PFSK-1 (cell line): ENCODE measurements around the gene SRPK2.

Experiments used
- FOXP2 ChIP-seq: optimal IDR thresholded peaks from 2 replicates; pipeline ENCODE3; 2011; ENCODE audit warnings: borderline replicate concordance, control low read depth, inconsistent platforms; ENCODE audit not compliant: insufficient read depth; ENCODE audit errors: extremely low read length, extremely low read depth
- POLR2AphosphoS5 ChIP-seq: IDR thresholded peaks from 2 replicates; pipeline ENCODE4 v1.6.1; 2012; ENCODE audit warnings: low read depth, mild to moderate bottlenecking, control low read depth, low read length, moderate library complexity
- SIN3A ChIP-seq: IDR thresholded peaks from 2 replicates; pipeline ENCODE4 v1.6.1; 2012; ENCODE audit warnings: mild to moderate bottlenecking, low read length, moderate library complexity, borderline replicate concordance; ENCODE audit not compliant: insufficient read depth
- TAF1 ChIP-seq: IDR thresholded peaks from 2 replicates; pipeline ENCODE4 v1.6.1; 2012; ENCODE audit warnings: low read length, control low read depth, borderline replicate concordance; ENCODE audit not compliant: insufficient read depth
- TF ChIP-seq, protein P1 (sequence below), 2 experiments: IDR thresholded peaks; 2 replicates each; pipeline versions ENCODE4 v1.6.1 to v1.8.0; 2011 to 2012; ENCODE audit warnings: low read depth in 2 of 2, low read length in 2 of 2, control low read depth in 1 of 2, inconsistent platforms in 1 of 2, mild to moderate bottlenecking in 1 of 2, moderate library complexity in 1 of 2; ENCODE audit not compliant: insufficient read depth in 1 of 2

SRPK2 gene

DNA sequence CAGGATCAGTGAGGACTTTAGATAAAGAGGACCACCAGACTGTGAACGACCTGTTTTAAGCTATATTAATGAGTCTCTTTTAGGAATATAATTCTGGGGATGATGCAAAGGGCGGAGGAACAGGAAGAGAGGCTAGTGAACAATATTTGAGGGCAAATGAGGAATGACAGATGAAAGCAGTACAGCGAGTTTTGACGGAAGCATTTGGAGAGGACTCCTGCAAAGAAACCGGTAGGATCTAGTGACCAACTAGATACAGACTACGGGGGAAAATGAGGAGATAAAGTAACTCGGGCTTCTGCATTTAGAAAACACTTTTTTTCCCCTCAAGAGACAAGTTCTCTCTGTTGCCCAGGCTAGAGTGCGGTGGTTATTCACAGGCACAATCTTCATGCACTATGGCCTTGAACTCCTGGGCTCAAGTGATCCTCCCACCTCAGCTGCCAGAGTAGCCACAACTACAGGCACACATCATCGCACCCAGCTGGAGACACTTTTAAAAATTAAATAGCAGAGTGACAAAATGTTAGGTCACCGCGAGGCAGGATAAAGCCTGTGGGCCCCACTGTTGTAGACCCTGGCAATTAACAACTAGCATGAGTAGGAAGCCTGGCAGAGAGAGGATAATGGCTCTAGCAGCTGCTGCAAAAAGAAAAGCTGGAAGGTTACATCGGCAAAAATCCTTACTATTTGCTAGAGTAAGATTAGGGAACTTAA lies 143.2 kb downstream of the SRPK2 start:
- no peak for TF ChIP-seq POLR2AphosphoS5
- no peak for TF ChIP-seq TAF1
- TF ChIP-seq SIN3A = no peak
- TF ChIP-seq FOXP2 = no peak
- TF ChIP-seq, protein P1, sequence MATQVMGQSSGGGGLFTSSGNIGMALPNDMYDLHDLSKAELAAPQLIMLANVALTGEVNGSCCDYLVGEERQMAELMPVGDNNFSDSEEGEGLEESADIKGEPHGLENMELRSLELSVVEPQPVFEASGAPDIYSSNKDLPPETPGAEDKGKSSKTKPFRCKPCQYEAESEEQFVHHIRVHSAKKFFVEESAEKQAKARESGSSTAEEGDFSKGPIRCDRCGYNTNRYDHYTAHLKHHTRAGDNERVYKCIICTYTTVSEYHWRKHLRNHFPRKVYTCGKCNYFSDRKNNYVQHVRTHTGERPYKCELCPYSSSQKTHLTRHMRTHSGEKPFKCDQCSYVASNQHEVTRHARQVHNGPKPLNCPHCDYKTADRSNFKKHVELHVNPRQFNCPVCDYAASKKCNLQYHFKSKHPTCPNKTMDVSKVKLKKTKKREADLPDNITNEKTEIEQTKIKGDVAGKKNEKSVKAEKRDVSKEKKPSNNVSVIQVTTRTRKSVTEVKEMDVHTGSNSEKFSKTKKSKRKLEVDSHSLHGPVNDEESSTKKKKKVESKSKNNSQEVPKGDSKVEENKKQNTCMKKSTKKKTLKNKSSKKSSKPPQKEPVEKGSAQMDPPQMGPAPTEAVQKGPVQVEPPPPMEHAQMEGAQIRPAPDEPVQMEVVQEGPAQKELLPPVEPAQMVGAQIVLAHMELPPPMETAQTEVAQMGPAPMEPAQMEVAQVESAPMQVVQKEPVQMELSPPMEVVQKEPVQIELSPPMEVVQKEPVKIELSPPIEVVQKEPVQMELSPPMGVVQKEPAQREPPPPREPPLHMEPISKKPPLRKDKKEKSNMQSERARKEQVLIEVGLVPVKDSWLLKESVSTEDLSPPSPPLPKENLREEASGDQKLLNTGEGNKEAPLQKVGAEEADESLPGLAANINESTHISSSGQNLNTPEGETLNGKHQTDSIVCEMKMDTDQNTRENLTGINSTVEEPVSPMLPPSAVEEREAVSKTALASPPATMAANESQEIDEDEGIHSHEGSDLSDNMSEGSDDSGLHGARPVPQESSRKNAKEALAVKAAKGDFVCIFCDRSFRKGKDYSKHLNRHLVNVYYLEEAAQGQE (IDR thresholded peaks at IDR 0.05; ENCODE audit: insufficient read depth in 1 of 2, low read depth in 2 of 2, low read length in 2 of 2) = no peak

DNA sequence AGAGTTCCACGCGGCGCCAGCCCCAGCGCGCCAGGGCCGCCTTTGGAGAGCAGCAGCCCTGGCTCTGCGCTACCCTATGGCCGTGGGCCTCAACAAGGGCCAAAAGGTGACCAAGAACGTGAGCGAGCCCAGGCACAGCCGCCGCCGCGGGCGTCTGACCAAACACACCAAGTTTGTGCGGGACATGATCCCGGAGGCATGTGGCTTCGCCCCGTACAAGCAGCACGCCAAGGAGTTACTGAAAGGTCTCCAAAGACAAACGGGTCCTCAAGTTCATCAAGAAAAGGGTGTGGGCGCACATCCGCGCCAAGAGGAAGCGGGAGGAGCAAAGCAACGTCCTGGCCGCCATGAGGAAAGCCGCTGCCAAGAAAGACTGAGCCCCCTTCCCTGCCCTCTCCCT lies 144.1 kb downstream of the SRPK2 start:
- TF ChIP-seq SIN3A (no peak), FOXP2 (no peak), TAF1 (no peak), POLR2AphosphoS5 (no peak)
- TF ChIP-seq, protein P1 (IDR thresholded peaks at IDR 0.05; ENCODE audit: insufficient read depth in 1 of 2, low read depth in 2 of 2, low read length in 2 of 2) = no peak

DNA sequence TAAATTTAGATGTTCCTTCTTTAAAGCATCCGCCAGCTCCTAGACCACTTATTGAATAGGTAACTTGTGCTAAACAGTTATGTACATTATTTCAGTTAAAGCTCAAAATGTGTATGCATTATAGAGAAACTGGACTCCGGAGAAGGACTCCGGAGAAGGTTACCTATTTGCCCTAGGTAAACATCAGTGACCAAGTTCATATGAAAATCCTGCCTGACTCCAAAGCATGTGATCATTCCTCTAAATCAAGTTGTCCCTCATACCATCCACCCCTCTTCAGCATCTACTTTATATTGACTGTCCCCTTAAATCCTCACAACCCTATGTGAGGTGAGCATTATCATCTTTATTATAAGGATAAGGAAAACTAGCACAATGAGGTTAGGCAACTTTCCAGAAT lies 147.5 kb downstream of the SRPK2 start:
- TF ChIP-seq POLR2AphosphoS5 = no peak
- TF ChIP-seq TAF1 = no peak
- TF ChIP-seq FOXP2 = no peak
- TF ChIP-seq, protein P1 (IDR thresholded peaks at IDR 0.05; ENCODE audit: insufficient read depth in 1 of 2, low read depth in 2 of 2, low read length in 2 of 2) = no peak
- no peak for TF ChIP-seq SIN3A

DNA sequence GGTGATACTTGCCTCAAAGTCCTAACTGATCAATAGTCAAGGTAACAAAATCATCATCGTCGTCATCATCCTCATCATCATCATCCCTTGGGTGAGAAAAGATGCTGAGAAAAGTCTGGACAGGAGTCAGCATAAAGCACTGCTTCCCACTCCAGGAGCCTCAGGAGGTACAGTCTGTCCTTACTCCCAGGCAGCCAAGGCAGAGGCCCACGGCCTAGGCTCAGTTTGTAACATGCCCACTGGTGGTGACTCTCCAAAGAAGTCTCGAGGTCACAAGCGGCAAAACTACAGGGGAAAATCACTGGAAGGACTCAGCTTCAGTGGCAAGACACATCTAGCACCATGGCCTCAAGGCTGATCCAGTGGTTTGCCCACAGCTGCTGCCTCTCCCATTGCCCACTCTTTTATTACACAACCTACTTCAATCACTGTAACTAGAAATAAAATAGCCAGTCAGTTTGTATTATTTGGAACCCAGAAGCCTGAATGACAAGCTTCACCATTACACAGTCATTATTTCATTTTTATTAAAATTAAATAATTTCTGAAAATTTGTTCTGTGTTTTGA lies 150.4 kb downstream of the SRPK2 start:
- TF ChIP-seq POLR2AphosphoS5 (no peak), SIN3A (no peak), FOXP2 (no peak)

DNA sequence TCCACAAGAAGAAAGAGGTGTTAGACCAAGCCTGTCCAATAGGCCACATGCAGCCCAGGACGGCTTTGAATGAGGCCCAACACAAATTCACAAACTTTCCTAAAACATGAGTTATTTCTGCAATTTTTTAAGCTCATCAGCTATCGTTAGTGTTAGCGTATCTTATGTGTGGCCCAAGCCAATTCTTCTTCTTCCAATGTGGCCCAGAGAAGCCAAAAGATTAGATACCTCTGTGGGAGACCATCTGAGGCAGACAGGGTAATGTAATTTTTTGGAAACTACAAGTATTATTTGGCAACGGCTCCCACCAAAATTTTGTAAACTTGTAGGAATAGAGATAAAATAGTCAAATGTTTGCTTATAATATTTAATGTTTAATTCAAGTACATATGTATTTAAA lies 153.8 kb downstream of the SRPK2 start:
- TF ChIP-seq FOXP2 (no peak), SIN3A (no peak), POLR2AphosphoS5 (no peak), TAF1 (no peak)
- TF ChIP-seq, protein P1 (IDR thresholded peaks at IDR 0.05; ENCODE audit: insufficient read depth in 1 of 2, low read depth in 2 of 2, low read length in 2 of 2) = no peak
